HG03175 (cell line): ENCODE results near the gene GCC2.
A peak's percentile ranks its signal among the peaks of the same experiment; 100 is the strongest.
"Not testable (repeated sequence)": the region's sequence is repeated elsewhere in the genome, so short reads cannot be mapped to it uniquely, and the experiment has no call there.

ENCODE experiments used
- ATAC-seq: cut with Tn5 transposase; IDR thresholded peaks from one replicate; pipeline ENCODE4 v1.9.1; 2021; ENCODE audit warnings: mild to moderate bottlenecking, moderate library complexity; ENCODE audit not compliant: unreplicated experiment

The GCC2 gene

DNA sequence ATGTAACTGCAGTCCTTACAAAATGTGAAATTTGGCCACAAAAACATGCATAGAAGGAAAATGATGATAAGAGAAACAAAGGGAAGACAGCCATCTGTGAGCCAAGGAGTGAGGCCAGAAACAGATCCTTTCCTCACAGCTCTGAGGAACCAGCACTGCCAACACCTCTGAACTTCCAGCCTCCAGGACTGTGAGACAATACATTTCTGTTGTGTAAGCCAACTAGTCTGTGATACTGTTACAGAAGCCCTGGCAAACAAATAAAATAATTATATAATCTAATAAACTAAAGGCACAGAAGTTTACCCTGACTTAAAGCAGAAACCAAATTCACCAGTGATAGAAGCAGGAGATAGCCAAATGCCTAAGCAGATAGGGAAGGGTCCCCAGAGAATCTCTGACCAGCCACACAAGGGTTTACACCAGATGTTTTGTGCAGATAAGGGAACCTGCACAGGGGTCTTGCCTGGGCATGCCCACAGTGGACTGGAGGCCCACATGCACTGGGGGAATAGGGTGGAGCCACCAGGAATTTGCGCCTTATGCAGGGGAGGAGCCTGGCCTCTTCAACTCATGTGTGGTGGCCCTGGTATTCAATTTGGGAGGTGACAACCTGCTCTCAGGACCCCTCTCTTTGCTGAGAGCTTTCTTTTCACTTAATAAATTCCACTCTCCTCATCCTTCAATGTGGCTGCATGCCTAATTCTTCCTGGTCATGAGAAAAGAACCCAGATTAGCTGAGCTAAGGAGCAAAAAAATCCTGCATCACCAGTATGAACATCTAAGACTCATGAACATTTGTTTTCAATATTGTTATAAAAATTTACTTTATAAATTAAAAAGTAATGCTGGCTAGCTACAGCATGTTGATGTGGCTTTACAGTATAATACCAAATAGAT lies 3.8 kb upstream of the GCC2 start:
- no peak for ATAC-seq

DNA sequence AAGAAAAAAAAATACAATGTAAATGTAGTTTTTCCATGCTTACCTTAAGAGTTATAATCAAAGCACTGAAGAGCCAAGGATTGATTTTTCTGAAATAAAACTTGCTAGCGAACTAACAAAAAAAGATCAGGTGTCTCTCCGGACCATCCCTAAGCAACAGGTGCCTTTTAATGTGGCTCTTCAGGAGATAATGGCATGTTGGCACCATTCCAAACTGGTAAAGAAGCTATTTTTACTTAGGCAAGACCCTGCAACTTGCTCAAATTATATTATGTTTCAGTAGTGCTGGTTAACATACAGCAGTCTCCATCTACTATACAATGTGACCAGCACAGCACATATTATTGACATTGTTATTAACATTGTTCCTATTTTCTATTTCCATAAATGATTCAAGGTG lies 2.3 kb upstream of the GCC2 start:
- ATAC-seq, result no peak

DNA sequence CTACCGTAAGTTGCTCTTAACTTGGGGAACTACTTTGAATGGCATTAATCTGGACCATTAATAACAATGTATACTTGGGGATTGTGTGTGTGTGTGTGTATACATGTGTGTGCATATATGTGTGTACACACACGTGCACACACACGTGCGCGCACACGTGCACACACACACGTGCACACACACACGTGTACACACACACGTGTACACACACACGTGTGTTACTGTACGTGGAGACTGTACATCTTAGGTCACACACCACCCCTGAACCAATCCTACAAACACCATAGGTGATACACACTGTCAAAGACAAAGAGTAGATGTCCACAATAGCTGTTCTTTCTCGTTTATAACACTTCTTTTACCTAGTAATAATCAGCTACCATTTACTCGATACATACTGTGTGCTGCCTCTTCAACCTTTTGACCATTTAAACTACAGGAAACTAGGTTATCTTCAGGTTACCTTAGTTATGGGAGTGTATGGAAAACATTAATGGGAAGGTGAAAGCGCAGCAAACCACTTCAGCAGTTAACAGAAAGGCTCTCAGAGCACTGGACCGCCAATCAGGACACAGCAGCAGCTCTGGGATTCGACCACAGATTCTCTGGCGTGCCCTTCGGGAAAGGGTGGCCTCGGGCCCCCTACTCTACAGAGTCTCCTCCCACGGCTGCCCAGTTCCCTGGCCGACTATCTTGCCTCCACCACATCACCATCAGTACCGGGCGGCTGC lies 894 bp upstream of the GCC2 start:
- ATAC-seq, result no peak

DNA sequence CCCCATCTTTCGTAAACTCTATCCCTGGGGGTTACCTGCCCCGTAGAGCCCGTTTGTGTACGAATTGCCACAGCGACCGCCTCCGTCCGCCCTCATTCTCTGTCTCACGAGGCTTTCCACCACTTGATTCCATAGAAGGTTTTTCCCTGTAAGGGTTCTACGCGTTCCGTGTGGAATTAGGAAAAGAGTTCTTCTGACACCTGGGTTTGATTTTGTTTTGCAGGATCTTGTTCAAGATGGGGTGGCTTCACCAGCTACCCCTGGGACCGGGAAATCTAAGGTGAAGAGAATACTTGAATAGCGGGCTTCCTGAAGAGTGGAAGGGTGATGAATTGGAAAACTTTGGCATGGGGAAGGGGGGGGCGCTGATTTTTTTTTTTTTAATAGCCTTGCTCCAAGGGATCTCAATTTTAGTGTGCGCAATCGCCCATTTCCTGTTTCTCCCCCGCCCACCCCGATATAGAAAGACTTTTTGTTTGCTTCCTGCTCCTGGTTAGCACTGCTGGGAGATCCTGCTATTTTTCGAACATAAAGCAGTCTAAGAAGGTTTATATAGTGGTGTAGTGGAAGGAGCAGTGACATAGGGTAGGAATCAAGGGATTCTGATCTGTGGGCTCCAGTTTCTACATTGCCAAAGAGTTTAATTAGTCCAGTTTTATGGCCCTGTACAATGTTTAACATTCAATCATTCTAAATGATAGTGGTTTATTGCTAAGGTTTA lies 564 bp downstream of the GCC2 start:
- peak; percentile 40 for ATAC-seq

DNA sequence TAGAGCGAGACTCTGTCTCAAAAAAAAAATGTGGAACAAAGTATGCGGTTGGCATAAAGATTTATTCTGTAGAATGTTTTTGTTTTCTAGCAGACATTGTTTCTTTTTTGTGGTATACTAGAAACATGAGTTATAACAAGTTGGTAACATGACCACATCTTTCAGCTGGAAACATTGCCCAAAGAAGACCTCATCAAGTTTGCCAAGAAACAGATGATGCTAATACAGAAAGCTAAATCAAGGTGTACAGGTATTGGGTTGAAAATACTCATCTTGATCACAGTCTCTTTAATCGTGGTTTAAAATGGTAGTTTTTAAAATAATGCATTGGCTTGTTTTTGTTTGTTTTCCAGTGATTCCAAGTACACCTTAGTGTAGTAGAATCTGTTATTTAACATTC lies 1.9 kb downstream of the GCC2 start:
- ATAC-seq, result no peak

DNA sequence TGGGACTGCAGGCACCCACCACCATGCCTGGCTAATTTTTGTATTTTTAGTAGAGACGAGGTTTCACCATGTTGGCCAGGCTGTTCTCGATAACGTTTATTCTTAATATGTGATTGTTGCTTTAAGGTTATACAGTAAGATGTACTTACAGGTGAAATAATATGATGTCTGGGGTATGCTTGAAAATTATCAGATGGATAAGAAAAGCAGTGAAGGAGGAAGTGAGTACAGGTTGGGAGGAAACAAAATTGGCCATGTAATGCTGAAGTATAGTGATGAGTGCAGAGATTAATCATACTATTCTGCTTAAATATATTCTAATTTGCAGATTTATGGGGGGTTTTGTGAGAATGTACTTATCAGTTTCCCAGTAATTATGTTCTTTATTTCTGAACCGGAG lies 3.0 kb downstream of the GCC2 start:
- no peak for ATAC-seq

DNA sequence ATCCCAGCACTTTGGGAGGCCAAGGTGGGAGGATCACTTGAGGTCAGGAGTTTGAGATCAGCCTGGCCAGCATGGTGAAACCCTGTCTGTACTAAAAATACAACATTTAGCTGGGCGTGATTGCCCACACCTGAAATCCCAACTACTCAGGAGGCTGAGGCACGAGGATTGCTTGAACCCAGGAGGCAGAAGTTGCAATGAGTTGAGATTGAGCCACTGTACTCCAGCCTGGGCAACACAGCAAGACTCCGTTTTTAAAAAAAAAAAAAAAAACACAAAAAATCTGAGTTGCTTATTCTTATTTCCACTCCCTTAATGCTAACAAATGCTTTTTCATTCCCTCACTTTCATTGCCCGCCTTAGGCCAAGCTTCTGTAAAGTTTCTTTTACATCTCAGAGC lies 4.5 kb downstream of the GCC2 start:
- not testable (repeated sequence) for ATAC-seq

DNA sequence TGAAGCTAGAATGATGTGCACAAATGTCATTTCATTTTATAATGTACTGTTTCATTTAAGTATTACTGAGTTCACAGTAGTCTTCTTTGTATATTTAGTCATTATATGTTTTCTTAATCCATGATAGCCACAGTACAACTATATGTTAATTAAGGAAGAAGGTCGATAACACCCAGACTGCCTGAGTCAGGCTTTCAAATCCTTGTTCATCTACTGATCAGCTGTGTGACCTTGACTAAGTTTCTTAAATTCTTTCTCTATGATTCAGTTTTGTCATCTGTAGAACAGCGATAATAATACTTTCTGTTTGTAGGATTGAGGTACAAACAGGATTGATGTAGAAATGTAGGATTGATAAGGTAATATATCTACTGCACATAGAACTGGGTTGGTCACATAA lies 5.4 kb downstream of the GCC2 start:
- no peak for ATAC-seq

DNA sequence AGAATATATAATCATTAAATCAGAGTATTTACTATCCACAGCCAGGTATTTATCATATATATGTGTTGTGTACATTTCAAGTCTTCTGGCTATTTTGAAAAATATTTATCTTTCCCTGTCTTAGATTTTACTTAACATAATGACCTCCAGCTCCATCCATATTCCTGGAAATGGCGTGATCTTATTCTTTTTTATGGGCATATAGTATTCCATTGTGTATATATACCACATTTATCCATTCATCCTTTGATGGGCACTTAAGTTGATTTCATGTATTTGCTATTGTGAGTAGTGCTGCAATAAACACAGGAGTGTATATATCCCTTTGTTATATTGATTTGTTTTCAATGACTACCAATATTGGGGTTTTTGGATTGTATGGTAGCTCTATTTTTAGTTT lies 6.6 kb downstream of the GCC2 start:
- ATAC-seq, result no peak

DNA sequence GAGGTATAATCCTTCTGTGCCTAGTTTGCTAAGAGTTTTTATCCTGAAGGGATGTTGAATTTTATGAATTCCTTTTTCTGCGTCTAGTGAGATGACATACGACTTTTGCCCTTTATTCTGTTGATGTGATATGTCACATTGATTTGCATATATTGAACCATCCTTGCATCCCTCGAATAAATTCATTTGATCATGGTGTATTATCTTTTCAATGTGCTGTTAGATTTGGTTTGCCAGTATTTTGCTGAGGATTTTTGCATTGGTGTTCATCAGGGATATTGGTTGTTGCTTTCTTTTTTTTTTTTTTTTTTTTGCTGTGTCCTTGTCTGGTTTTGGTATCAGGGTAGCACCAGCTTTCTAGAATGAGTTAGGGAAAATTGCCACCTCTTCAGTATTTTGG lies 9.1 kb downstream of the GCC2 start:
- no peak for ATAC-seq

DNA sequence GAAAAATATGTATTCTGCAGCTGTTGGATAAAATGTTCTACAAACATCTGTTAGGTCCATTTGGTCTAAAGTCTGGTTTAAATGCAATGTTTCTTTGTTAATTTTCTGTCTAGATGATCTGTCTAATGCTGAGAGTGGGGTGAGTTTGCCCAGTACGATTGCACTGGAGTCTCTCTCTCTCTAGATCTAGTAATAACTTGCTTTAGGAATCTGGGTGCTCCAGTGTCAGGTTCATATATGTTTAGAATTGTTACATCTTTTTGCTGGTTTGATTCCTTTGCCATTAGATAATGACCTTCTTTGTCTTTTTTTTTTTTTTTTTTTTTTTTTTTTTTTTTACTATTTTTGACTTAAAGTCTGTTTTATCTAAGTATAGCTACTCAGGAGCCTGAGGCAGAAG lies 10.4 kb downstream of the GCC2 start:
- ATAC-seq, result no peak

DNA sequence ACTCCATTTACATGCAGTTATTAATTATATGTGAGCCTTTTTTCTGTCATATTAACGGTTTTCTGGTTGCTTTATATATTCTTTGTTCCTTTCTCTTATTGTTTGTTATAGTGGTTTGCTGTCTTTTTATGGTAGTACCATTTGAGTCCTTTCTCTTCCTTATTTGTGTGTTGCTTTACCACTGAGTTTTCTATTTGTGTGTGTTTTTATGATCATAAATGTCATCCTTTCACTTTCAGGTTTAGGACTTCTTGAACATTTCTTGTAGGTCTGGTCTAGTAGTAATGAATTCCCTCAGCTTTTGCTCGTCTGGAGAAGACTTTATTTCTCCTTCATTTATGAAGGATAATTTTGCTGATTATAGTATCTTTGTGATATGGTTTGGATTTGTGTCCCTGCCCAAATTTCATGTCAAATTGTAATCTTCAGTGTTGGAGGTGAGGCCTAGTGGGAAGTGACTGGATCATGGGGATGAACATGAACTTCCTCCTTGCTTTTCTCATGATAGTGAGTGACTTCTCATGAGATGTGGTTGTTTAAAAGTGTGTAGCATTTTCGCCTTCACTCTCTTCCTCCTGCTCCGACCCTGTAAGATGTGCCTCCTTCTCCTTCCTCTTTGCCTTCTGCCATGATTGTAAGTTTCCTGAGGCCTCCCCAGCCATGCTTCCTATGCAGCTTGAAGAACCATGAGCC lies 11.5 kb downstream of the GCC2 start:
- peak; percentile 76 for ATAC-seq

DNA sequence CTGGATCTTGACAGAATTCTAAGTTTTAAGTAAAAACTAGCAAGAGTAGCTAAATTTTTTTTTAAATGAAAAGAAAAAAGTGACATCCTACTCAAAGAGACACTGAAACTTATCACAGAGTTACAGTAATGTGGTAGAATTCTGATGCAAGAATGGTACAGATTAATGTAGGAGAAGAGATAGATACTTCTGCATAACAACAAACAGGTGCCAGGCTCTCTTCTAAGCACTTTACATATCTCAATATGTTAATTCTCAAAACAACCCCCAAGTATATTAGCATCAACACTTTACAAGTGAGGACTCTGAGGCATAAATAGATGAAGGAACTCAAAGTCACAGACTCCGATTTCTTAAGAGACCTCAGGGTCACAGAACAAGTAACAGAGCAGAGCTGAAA lies 28.1 kb downstream of the GCC2 start:
- no peak for ATAC-seq

DNA sequence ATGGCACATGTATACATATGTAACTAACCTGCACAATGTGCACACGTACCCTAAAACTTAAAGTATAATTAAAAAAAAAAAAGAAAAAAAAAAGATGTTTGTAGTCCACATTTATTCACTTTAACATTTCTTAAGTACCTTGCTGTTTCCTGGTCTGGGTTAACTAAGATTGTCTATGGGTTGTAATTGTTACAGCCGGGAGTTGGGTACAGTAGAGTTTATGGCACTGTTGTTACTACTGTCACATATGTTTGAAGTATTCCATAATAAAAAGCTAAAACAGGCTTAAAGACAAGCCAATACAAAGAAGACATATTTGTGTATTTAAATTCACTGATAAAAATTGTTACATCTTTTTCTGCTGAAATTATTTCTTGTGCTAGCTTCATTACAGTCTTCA lies 36.2 kb downstream of the GCC2 start:
- ATAC-seq, result no peak

DNA sequence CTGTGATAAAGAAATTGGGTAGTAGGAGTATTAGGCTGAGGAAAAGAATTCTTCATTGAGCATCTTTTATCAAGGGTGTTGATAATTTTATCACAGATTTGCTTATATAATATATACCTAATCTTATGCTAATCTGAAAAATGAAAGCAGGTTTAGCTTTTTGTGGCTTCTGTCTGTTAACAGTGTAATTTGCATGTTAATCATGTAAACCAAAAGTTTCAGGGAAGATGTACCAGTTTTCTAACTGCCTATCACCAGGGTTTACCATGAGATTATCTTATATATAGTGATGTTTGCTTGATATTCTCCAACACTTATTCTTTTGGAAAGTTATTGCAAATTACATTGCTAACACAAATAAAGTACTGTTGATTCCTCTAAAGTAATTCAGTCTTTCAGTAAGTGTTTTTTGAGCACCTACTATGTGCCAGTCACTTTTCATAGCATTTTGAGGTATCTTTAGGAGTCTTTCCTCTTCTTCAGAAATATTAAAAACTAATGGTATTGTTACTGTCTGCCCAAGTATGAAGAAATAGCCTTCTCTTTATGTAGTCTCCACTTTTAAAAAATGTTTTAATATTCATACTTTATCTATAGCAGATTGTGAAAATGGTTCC lies 41.6 kb downstream of the GCC2 start:
- no peak for ATAC-seq

DNA sequence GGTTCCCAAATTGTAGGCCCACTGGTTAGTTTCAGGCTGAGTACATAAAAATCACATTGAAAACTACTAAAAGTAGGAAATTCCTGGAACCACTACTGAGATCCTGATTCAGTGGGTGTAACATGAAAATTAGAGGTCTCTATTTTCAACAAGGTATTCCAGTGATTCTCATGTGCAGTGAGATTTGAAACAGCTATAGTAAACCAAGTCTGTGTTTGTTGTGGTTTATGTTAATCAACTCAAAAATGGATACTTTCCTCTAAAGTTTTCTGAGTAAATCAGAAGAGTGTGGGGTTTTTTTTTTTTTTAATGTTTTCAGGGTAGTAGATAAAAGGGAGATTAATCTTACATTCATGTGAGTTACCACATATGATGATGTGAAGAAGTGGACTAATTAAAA lies 42.8 kb downstream of the GCC2 start:
- ATAC-seq, result no peak

DNA sequence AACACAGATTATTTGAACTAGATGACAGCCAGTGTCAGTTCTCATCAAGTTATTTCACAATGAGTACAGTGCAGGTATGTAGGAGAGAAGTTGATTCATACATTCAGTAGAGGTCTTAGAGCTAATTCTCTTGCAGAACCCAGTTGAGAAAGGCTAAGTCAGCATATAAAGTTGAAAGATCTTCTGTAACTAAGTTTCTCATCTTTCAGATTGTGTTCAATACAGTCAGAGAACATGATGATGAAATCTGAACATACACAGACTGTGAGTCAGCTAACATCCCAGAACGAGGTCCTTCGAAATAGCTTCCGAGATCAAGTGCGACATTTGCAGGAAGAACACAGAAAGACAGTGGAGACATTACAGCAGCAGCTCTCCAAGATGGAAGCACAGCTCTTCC lies 43.4 kb downstream of the GCC2 start:
- ATAC-seq, result no peak

DNA sequence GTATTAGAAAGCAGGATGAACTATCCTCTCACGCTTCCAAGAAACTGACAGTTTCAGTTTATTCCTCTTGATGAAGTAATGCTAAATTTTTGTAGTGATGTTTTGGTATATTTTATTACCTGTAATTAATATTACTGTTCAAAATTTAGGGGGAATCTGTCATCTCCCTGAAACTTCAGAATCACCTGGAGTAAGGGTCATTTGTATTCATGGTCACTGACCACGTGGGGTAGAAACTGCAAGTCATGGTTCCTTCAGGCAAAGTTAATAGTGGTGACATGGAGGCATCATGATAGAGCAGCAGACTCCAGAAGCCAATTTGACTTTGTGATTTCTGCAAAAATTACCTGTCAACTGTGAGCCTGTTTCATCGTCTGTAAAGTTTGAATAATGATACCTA lies 47.2 kb downstream of the GCC2 start:
- not testable (repeated sequence) for ATAC-seq

DNA sequence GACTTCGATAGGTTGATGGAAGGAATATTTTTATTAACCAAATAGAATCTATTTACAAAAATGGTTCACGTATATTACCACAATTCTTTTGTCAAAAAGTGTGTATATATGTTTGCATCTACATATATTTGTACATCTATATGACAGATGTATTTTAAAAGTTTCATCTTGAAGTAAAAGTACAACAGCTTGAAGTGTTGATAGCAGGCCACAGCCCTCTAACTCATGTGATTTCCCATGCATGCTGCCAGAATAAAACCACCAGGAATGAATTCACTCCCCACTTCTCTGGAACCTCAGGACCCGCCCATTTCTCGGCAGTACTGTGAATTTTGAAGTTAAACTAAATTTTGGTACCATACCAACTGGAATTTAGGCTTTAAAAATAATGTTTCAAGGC lies 58.6 kb downstream of the GCC2 start:
- not testable (repeated sequence) for ATAC-seq

DNA sequence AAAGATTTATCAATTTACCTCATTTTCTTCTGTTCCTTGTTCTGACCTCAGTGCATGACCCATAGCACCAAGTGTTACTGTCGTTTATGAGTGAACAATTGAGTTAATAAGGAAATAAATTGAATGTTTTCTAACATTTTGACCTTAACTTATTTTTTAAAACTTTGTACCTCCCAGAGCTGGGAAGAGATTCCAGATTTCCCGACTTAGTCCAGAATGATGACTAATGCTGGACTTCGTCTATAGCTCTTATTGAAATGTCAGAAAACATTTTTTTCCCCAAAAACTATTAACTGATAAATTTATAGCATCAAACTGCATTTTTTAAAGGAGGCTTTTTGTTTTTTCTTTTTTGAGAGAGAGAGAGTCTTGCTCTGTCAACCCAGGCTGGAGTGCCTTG lies 63.4 kb downstream of the GCC2 start:
- ATAC-seq, result not testable (repeated sequence)

DNA sequence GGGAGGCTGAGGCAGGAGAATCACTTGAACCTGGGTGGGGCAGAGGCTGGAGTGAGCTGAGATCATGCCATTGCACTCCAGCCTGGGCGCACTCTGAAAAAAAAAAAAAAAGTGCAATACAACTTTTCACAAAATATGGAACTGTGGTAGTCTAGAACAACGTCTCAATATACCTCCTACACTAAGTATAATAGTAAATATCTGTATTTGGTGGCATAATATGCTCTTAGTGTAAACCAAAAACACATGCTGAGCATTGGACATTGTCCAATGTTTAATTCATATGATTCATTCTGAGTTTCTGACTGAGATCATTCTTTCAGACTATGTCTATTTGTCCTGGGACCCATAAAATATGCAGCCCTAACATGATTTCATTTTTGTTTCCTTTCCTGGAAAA lies 65.5 kb downstream of the GCC2 start:
- not testable (repeated sequence) for ATAC-seq
